Measurements from ENCODE around the gene UNC5C. TPM values are rescaled to one million over a fixed set of nuclear protein-coding genes. Genes with fewer than 3 reads are reported as not detected.

Gene UNC5C
- total and polyA plus RNA-seq, 4 donors, result 0.63 to 11.2 (median 8.6) TPM

DNA sequence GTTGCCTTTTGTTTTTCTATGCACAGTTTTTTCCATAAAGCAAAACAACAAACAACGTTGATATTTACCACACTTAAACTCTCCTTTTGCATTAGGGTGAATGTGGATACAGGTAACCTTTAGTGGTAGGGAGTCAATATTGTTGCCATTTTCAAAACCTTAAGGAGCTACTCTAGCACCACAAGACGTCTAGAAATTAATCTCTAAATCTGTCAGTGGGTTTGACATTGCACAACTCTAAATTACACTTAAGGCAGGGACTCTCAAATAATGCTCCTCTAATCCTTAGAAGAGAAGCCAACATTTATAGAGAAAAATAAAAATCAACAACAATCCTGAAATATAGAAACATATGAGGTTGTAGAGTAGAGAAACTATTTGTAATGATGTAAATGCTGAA lies 297.2 kb downstream of the UNC5C start:
- H3K27ac ChIP-seq (ENCODE audit: low read depth in 1 of 2, low read length in 2 of 2), result no peak overlapping the region
- H3K27me3 ChIP-seq (ENCODE audit: control insufficient read depth in 1 of 2, insufficient read depth in 2 of 2, low read length in 1 of 2), result no peaks in the 10 kb centered on the region
- no peak overlapping the region for H3K4me3 ChIP-seq (ENCODE audit: low read length in 2 of 2)
- intact Hi-C loops (cut with DNase I), result no loop called here
- no peaks in the 10 kb centered on the region for H3K36me3 ChIP-seq (ENCODE audit: control insufficient read depth in 1 of 2, insufficient read depth in 2 of 2, low read length in 1 of 2)
- WGBS, 2 donors, result 53 to 56% methylated on average over 2 of the region's 2 CpGs
- peaks cover 0 to 1% of the 10 kb centered on the region in 2 donors for H3K4me1 ChIP-seq (ENCODE audit: control insufficient read depth in 1 of 2, insufficient read depth in 2 of 2, low read length in 2 of 2)
- no peak for ATAC-seq (ENCODE audit: low FRiP score)
- DNase-seq, result no peak
- no peaks in the 10 kb centered on the region for H3K9me3 ChIP-seq (ENCODE audit: control insufficient read depth, low read length)

DNA sequence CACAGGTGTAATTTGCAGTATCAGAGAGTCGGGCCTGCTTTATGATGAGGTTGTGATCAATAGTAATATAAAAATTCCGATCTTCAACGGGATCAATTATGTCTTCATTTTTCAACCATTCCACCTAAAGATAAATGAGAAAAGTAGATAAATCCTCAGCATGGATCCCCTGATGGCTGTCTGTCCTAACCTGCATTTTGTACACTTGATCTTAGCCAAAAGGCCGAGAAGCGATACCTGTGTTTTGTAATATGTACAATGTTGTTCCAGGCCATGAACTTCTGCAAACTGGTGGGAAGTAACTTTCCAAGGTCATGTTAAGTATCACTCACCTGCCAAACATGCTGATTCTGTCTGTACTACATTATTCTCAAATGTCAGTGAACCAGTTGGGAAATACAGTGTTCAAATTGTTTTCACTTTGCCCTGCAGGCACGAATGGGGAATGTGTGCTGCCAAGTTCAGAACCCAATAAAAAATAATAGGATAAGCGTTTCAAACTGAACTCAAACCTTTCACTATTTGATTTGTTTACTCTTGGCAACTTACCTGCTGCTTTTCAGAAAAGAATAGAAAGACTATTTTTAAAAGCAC lies 298.1 kb downstream of the UNC5C start:
- 66 to 67% methylated on average over 7 of the region's 7 CpGs for WGBS, 2 donors

DNA sequence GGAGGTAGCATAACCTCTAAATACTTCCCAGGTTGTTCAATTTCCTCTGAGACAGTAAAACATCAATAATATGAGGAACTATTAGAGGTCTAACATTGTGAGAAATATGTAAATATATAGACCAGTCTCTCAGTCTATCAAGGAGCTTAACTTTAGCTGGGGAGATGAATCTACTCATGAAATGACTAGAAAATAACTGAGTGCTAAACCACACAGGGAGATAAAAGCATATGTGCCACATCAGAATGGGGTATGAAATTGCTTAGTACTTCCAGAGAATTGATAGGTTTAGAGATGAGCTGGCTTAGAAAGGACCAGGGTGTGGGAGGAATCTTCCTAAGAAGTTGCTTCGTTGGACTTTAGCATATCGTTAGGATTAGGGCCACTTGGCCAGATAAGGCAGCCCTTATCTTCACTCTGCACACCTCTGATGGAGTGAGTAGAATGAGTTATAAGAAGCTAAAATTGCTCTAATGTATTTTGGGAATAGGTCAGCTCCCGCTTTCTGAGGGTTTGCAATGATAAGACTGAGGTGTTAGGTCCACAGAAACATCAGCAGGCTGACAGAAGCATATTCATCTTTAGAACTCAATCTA lies 299.2 kb downstream of the UNC5C start:
- no peaks in the 10 kb centered on the region for H3K4me1 ChIP-seq (ENCODE audit: control insufficient read depth in 1 of 2, insufficient read depth in 2 of 2, low read length in 2 of 2)
- ATAC-seq (ENCODE audit: low FRiP score), result no peak
- intact Hi-C loops (cut with DNase I), result no loop called here
- WGBS, 2 donors, result 92% methylated on average over 3 of the region's 3 CpGs
- no peaks in the 10 kb centered on the region for H3K36me3 ChIP-seq (ENCODE audit: control insufficient read depth in 1 of 2, insufficient read depth in 2 of 2, low read length in 1 of 2)
- H3K27ac ChIP-seq (ENCODE audit: low read depth in 1 of 2, low read length in 2 of 2), result no peak overlapping the region
- H3K9me3 ChIP-seq (ENCODE audit: control insufficient read depth, low read length), result no peaks in the 10 kb centered on the region
- no peak for DNase-seq
- H3K27me3 ChIP-seq (ENCODE audit: control insufficient read depth in 1 of 2, insufficient read depth in 2 of 2, low read length in 1 of 2), result no peaks in the 10 kb centered on the region
- no peak overlapping the region for H3K4me3 ChIP-seq (ENCODE audit: low read length in 2 of 2)

More for the DNA sequence above, 298.1 kb downstream of the UNC5C start:
- Histone ChIP-seq H3K9me3 (ENCODE audit: control insufficient read depth, low read length) (no peaks in the 10 kb centered on the region), H3K4me1 (ENCODE audit: control insufficient read depth in 1 of 2, insufficient read depth in 2 of 2, low read length in 2 of 2) (no peaks in the 10 kb centered on the region), H3K27ac (ENCODE audit: low read depth in 1 of 2, low read length in 2 of 2) (no peak overlapping the region), H3K27me3 (ENCODE audit: control insufficient read depth in 1 of 2, insufficient read depth in 2 of 2, low read length in 1 of 2) (no peaks in the 10 kb centered on the region), H3K36me3 (ENCODE audit: control insufficient read depth in 1 of 2, insufficient read depth in 2 of 2, low read length in 1 of 2) (no peaks in the 10 kb centered on the region), H3K4me3 (ENCODE audit: low read length in 2 of 2) (no peak overlapping the region)
- ATAC-seq (ENCODE audit: low FRiP score) (no peak), DNase-seq (no peak)
- intact Hi-C loops (cut with DNase I), result no loop called here

DNA sequence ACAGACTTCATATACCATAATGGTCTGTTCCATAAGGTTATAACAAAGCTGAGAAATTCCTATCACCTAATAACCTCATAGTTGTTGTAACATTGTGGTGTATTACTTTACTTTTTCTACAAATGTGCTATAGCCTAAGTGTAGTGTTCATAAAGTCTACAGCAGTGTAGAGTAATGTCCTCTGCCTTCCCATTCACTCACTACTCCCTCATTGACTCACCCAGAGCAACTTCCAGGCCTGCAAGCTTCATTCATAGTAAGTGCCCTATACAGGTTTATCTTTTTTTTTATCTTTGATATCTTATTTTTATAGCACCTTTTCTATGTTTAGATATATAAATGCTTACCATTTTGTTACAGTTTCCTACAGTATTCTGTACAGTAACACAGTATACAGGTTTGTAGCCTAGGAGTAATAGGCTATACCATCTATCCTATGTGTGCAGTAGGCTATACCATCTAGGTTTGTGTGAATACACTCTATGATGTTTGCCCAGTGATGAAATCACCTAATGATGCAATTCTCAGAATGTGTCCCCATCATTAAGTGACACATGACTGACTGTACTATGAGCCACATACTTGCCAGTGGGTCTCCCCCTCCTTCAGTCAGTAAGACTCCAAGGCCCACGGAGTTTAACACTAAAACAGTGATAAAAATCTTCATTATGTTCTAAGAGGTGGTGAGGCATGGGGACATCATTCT lies 299.9 kb downstream of the UNC5C start:
- intact Hi-C loops (cut with DNase I), result no loop called here
- DNase-seq (no peak), ATAC-seq (ENCODE audit: low FRiP score) (no peak)
- H3K4me3 ChIP-seq (ENCODE audit: low read length in 2 of 2), result no peak overlapping the region
- no peaks in the 10 kb centered on the region for H3K27me3 ChIP-seq (ENCODE audit: control insufficient read depth in 1 of 2, insufficient read depth in 2 of 2, low read length in 1 of 2)
- H3K4me1 ChIP-seq (ENCODE audit: control insufficient read depth in 1 of 2, insufficient read depth in 2 of 2, low read length in 2 of 2), result no peaks in the 10 kb centered on the region
- no peaks in the 10 kb centered on the region for H3K9me3 ChIP-seq (ENCODE audit: control insufficient read depth, low read length)
- no peaks in the 10 kb centered on the region for H3K36me3 ChIP-seq (ENCODE audit: control insufficient read depth in 1 of 2, insufficient read depth in 2 of 2, low read length in 1 of 2)
- no peak overlapping the region for H3K27ac ChIP-seq (ENCODE audit: low read depth in 1 of 2, low read length in 2 of 2)
- 77 to 83% methylated on average over 1 of the region's 1 CpG for WGBS, 2 donors

DNA sequence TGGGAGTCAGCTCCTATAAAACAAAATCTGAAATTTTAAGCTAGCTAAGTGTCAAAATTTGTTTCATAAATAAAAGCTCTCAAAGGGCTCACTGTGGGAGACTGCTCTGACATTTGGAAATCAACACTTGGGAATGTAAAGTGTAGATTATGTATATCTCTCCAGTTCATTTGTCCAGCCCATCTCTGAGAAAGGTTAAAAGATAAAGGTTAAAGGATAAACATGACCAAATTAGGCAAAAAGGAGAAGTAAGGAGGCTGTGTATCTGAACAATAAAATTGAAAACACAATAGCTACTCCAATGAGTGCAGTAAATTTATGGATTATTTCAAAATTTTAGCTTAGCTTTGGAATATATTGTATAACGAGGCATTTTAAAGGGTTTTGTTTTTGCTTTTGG lies 304.9 kb downstream of the UNC5C start:
- Histone ChIP-seq H3K4me1 (ENCODE audit: control insufficient read depth in 1 of 2, insufficient read depth in 2 of 2, low read length in 2 of 2) (no peaks in the 10 kb centered on the region), H3K4me3 (ENCODE audit: low read length in 2 of 2) (no peak overlapping the region), H3K27me3 (ENCODE audit: control insufficient read depth in 1 of 2, insufficient read depth in 2 of 2, low read length in 1 of 2) (no peaks in the 10 kb centered on the region), H3K9me3 (ENCODE audit: control insufficient read depth, low read length) (no peaks in the 10 kb centered on the region), H3K27ac (ENCODE audit: low read depth in 1 of 2, low read length in 2 of 2) (no peak overlapping the region), H3K36me3 (ENCODE audit: control insufficient read depth in 1 of 2, insufficient read depth in 2 of 2, low read length in 1 of 2) (peaks cover 0 to 2% of the 10 kb centered on the region in 2 donors)
- WGBS, 2 donors, result 95 to 98% methylated on average over 1 of the region's 1 CpG
- intact Hi-C loops (cut with DNase I), result no loop called here
- ATAC-seq (ENCODE audit: low FRiP score) (no peak), DNase-seq (no peak)

- intact Hi-C loops (cut with DNase I), result no loop called here
- Histone ChIP-seq H3K9me3 (ENCODE audit: control insufficient read depth, low read length) (no peaks in the 10 kb centered on the region), H3K36me3 (ENCODE audit: control insufficient read depth in 1 of 2, insufficient read depth in 2 of 2, low read length in 1 of 2) (peaks cover 0 to 2% of the 10 kb centered on the region in 2 donors), H3K27ac (ENCODE audit: low read depth in 1 of 2, low read length in 2 of 2) (no peak overlapping the region), H3K4me1 (ENCODE audit: control insufficient read depth in 1 of 2, insufficient read depth in 2 of 2, low read length in 2 of 2) (no peaks in the 10 kb centered on the region), H3K27me3 (ENCODE audit: control insufficient read depth in 1 of 2, insufficient read depth in 2 of 2, low read length in 1 of 2) (no peaks in the 10 kb centered on the region), H3K4me3 (ENCODE audit: low read length in 2 of 2) (no peak overlapping the region)
- DNase-seq (no peak), ATAC-seq (ENCODE audit: low FRiP score) (no peak)
Observed at GRCh38 chr4:95238554-95238953, 310.2 kb downstream of the UNC5C start.

DNA sequence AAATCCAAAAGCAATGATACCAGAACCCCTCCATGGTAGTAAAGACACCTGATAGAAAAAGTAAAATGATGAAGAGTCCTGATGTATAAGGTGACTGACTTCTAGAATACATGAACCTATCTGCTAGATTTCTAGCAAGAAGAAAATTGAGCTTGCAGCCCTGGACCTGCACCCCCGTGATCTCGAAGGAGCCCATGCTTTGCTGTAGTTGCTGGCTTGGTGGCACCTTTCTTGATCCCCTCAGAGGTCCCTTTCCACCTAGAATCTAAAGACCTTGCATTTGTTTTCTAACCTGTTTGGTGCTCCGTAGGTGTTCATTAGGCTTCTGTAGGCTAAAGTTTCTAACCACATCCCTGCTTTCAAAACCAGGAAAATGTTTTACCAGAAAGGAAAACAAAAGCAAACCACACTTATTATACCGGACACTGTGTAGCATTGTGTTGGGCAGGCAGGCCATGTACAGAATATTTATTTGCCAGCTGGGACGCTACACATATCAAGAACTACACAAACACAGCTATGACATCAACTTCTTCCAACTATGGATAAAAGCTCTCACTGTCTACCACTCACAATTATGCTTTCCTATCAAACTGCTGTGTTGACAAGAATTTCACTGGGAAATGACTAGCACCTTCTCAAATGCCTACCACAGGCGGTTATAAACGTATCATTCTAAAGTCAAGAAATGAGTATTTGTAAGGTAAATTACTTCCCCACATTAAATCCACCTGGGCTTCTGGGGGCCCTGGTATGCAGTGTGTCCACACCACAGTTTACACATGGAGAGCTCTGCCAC lies 316.2 kb downstream of the UNC5C start:
- no peaks in the 10 kb centered on the region for H3K27me3 ChIP-seq (ENCODE audit: control insufficient read depth in 1 of 2, insufficient read depth in 2 of 2, low read length in 1 of 2)
- intact Hi-C loops (cut with DNase I), result no loop called here
- 87 to 90% methylated on average over 7 of the region's 7 CpGs for WGBS, 2 donors
- no peak overlapping the region for H3K27ac ChIP-seq (ENCODE audit: low read depth in 1 of 2, low read length in 2 of 2)
- H3K4me1 ChIP-seq (ENCODE audit: control insufficient read depth in 1 of 2, insufficient read depth in 2 of 2, low read length in 2 of 2), result no peaks in the 10 kb centered on the region
- DNase-seq (no peak), ATAC-seq (ENCODE audit: low FRiP score) (no peak)
- H3K36me3 ChIP-seq (ENCODE audit: control insufficient read depth in 1 of 2, insufficient read depth in 2 of 2, low read length in 1 of 2), result no peaks in the 10 kb centered on the region
- H3K4me3 ChIP-seq (ENCODE audit: low read length in 2 of 2), result no peak overlapping the region
- no peaks in the 10 kb centered on the region for H3K9me3 ChIP-seq (ENCODE audit: control insufficient read depth, low read length)

DNA sequence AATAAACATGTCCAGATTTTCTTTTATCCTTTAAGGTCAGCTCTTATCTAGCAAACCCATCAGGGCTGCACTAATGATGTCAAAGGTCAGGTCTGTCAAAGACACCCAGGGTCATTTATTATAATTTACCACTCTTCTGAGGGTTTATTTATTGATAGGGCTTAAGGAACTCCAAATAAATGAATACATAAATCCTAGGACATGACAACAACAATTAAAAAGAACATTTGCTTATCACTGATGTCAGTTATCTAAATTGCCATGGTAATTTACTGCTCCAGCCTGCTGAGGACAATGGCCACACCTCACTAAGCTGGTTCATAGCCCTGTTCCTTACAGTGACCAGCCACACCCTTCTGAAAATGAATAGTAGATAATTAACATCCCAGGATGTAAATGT lies 317.1 kb downstream of the UNC5C start:
- ATAC-seq (ENCODE audit: low FRiP score) (no peak), DNase-seq (no peak)
- no peak overlapping the region for H3K27ac ChIP-seq (ENCODE audit: low read depth in 1 of 2, low read length in 2 of 2)
- no peak overlapping the region for H3K4me3 ChIP-seq (ENCODE audit: low read length in 2 of 2)
- intact Hi-C loops (cut with DNase I), result no loop called here
- H3K36me3 ChIP-seq (ENCODE audit: control insufficient read depth in 1 of 2, insufficient read depth in 2 of 2, low read length in 1 of 2), result no peaks in the 10 kb centered on the region
- no peaks in the 10 kb centered on the region for H3K9me3 ChIP-seq (ENCODE audit: control insufficient read depth, low read length)
- no peaks in the 10 kb centered on the region for H3K4me1 ChIP-seq (ENCODE audit: control insufficient read depth in 1 of 2, insufficient read depth in 2 of 2, low read length in 2 of 2)
- no peaks in the 10 kb centered on the region for H3K27me3 ChIP-seq (ENCODE audit: control insufficient read depth in 1 of 2, insufficient read depth in 2 of 2, low read length in 1 of 2)
